HG03378 (cell line): ENCODE results near the gene MCAM.

Experiments used
- ATAC-seq: cut with Tn5 transposase; IDR thresholded peaks from one replicate; pipeline ENCODE4 v1.9.1; 2021; ENCODE audit warnings: mild to moderate bottlenecking, moderate library complexity; ENCODE audit not compliant: unreplicated experiment

MCAM gene

GRCh38 chr11:119332111-119332765, 15.3 kb upstream of the MCAM start:
- no peak for ATAC-seq

- no peak for ATAC-seq
Measured at GRCh38 chr11:119330237-119330636, 13.3 kb upstream of the MCAM start.

GRCh38 chr11:119329320-119329719, 12.4 kb upstream of the MCAM start:
- no peak for ATAC-seq

- ATAC-seq: no peak
Measured at GRCh38 chr11:119324189-119324588, 7.3 kb upstream of the MCAM start.

GRCh38 chr11:119323532-119324033, 6.7 kb upstream of the MCAM start:
- ATAC-seq: no peak

- ATAC-seq: no peak
Measured at GRCh38 chr11:119322921-119323531, 6.1 kb upstream of the MCAM start.

GRCh38 chr11:119322360-119322739, 5.4 kb upstream of the MCAM start:
- no peak for ATAC-seq

GRCh38 chr11:119320776-119321524, 4.0 kb upstream of the MCAM start:
- ATAC-seq: peak; percentile 43

GRCh38 chr11:119320240-119320775, 3.4 kb upstream of the MCAM start:
- no peak for ATAC-seq

- no peak for ATAC-seq
Measured at GRCh38 chr11:119319700-119320239, 2.8 kb upstream of the MCAM start.

- ATAC-seq: no peak
Measured at GRCh38 chr11:119319136-119319699, 2.3 kb upstream of the MCAM start.

GRCh38 chr11:119318240-119319135, 1.6 kb upstream of the MCAM start:
- no peak for ATAC-seq

GRCh38 chr11:119317592-119318239, 786 bp upstream of the MCAM start:
- no peak for ATAC-seq

- ATAC-seq: no peak
Measured at GRCh38 chr11:119316016-119316728, 758 bp downstream of the MCAM start.

GRCh38 chr11:119315131-119316015, 1.6 kb downstream of the MCAM start:
- no peak for ATAC-seq

- ATAC-seq: no peak
Measured at GRCh38 chr11:119314726-119315125, 2.2 kb downstream of the MCAM start.

- no peak for ATAC-seq
Measured at GRCh38 chr11:119310682-119311052, 6.3 kb downstream of the MCAM start.
